ENCODE results near the gene STK11.
"Not testable (repeated sequence)": the region's sequence is repeated elsewhere in the genome, so short reads cannot be mapped to it uniquely, and the experiment has no call there.

STK11 gene

DNA sequence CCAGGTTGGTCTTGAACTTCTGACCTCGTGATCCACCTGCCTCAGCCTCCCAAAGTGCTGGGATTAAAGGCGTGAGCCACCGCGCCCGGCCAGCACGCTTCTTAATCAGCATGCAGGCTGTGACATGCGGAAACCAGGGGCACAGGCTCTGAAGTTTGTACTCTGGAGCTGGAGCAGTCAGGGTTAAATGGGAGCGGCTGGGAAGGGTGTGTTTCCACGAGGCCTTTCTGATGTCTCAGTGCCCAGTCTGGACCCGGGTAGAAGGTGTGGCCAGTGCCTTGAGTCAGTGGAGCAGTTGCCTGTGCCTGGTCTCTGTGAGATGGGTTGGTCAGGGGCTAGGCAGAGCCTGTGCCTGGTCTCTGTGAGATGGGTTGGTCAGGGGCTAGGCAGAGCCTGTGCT, 3.3 kb downstream of the STK11 start:
- DNase-seq (ENCODE audit: low read depth) = not testable (repeated sequence)

DNA sequence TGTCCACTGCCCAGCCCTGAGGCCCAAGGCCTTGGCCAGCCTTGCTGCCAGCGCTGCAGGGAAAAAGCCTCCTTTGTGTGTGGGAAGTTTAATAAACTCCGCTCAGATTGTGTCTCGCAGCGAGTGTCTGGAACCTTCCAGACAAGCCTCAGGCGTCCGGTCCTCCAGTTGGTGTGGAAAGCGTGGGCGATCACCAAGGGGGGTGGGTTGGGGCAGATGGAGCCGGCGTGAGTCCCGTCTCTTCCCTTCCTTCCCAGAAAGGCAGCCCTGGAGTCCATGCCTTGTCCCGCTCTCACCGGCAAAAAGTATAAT, 4.6 kb downstream of the STK11 start:
- DNase-seq (ENCODE audit: low read depth) = no peak

DNA sequence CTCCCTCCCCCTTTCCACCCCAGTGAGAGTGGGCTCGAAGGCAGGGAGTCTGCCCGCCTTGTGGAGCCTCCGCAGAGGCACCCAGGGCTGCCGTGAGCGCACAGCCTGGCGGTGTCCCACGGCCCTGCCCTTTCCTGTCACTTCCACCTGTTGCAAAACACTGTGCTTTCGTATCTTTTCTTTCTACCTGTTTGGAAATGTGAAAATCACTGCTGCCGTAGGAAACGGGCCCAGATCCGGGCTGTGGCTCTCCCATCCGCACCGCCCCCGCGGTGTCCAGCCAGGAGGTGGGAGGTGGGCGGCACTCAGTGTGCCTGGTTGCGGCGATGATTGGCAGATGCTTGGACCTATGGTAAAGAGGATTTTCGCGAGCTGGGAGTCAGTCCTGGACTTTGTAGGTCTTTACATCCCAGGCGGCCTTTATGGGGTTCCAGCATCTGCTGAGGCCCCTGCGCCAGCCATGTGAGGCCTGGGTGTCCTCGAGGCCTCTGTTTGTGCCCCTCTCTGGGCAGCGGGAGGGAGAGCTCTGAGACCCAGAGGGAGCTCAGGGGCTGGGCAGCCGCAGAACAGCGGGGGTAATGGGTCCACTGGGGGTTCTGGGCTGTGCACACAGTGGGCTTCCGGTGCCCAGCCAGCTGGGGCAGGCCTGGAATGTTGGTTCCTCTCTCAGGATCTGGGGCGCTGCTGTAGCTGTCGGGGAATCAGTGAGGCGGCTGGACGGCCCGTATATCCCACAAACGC, 6.1 kb downstream of the STK11 start:
- no peak for DNase-seq (ENCODE audit: low read depth)

DNA sequence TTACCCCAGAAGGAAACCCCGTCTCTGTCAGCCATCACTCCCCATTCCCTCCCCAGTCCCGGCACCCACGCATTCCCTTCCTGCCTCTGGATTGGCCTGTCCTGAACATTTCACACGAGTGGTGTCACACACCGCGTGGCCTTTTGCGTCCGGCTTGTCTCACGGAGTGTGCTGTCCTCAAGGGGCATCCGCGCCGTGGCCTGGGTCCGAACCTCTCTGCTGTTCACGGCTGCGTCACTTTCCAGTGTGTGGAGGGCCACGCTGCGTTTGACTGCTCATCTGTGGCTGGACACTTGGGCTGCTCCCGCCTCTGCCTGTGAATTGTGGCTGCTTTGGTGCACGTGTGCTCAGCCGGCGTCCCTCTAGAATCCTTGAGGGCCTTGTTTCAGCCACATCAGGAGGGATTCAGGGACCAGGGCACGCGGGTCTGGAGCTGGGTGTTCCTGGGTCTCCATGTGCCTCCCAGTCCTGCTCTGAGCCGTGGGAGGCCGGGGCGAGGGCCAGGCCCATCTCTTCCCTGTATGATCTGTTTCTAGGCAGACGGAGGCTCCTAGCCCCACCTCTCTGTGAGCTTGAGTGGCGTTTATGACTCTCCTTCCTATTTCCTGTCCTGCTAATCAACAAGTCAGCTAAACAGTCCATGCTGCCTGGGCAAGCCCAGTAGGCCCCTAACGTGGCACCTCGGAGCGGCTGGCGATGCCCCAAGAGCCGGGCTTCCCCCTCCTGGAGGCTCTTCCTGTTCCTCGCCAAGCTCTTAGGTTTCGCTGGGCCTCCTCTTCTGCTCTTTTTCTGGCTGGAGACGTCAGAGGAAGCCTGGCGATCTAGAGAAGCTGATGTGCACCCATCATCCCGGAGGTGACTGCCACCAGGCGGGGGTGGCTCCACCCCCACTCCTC, 8.1 kb downstream of the STK11 start:
- DNase-seq (ENCODE audit: low read depth) = peak; percentile 96

DNA sequence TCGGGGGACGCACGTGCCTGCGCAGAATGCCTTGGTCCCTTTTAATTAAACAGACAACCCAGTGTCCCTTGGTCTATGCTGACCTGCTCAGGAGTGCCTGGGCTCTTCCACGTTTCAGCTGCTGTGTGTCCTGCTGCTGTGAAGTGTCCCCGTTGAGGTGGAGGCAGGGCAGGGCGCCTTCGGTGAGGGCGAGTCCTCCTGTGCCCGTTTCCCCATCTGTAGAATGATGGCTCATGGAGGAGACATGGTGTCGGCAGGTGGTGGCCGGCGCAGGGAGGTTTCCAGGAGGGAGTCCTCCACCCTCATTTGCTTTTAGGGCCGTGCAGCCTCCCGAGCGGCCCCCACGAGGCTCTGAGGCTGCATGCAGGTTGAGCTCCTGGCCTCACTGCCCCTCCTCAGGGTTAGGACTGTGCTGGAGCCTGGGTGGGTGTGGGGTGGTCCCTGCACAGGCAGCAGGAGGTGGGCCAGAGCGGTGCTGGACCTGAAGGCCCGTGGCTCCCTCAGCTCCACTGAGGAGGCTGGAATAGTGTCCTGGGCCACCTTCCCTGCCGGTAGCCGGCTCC, 8.8 kb downstream of the STK11 start:
- no peak for DNase-seq (ENCODE audit: low read depth)

DNA sequence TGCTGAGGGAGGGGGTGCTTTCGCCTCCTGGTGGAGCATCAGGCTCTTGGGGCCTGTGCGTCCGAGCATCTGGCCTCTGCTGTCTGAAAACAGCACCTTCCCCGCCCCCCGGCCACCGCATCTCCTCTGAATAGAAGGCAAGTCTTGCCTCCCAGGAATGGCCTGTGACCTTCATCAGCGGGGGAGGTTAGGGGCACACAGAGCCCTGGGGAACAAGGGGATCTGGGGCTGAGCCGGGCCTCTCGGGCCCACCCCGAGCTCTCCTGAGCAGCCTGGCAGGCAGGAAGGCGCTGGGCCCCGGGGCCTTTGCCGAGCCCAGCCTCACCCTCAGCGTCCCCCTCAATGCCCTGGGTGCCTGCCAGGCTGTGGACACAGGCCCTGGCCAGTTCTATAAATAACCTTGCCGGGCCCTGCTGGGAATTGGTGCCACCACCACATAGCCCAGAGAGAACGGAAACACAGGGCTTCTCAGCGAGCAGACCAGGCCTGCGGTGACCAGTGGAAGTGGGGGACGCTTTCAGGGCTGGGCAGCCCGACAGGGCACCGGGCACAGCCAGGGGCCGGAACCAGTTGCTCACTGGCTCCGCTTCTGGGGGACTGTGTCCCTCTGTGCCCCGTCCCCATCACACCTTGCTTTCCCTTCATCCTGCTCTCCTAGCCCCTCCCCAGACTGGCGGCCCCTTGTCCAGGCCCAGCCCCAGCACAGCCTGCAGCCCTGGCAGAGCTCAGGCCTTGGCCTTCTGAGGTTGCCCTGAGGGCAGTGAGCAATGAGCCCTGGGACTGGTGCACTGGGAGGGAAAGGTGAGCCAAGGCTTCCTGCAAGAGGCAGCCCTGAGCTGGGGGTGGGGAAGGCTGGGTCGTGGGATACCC, 9.5 kb downstream of the STK11 start:
- peak; percentile 66 for DNase-seq (ENCODE audit: low read depth)

DNA sequence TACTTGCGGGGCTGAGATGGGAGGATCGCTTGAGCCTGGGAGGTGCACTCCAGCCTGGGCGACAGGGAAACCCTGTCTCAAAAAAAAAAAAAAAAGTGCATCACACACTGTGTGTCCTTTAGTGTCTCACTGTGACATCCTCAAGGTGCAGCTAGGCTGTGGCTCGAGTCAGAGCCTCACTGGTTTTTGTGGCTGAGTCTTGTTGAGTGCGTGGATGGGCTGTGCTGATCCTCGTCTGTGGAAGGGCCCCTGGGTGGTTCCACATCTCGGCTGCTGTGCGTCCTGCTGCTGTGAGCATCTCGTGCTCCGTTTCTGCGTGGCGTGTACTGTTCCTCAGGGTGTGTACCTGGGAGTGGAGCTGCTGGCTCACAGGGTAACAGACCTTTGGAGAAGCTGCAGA, 11.2 kb downstream of the STK11 start:
- no peak for DNase-seq (ENCODE audit: low read depth)

DNA sequence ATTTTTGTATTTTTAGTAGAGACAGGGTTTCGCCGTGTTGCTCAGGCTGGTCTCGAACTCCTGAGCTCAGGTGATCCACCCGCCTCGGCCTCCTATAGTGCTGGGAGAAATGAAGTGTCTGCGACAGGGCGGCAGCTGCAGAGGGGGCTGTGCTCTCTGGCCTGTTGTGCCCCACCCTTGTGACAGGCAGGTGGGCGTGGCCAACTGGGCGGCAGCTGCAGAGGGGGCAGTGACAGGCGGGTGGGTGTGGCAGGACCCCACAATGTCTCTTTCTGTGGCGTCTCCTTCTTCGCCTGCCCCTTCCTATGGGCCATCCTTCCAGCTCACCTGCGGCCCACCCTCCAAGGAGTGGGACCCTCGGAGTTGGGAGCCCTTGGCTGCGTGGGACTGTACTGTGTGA, 11.8 kb downstream of the STK11 start:
- DNase-seq (ENCODE audit: low read depth) = no peak

DNA sequence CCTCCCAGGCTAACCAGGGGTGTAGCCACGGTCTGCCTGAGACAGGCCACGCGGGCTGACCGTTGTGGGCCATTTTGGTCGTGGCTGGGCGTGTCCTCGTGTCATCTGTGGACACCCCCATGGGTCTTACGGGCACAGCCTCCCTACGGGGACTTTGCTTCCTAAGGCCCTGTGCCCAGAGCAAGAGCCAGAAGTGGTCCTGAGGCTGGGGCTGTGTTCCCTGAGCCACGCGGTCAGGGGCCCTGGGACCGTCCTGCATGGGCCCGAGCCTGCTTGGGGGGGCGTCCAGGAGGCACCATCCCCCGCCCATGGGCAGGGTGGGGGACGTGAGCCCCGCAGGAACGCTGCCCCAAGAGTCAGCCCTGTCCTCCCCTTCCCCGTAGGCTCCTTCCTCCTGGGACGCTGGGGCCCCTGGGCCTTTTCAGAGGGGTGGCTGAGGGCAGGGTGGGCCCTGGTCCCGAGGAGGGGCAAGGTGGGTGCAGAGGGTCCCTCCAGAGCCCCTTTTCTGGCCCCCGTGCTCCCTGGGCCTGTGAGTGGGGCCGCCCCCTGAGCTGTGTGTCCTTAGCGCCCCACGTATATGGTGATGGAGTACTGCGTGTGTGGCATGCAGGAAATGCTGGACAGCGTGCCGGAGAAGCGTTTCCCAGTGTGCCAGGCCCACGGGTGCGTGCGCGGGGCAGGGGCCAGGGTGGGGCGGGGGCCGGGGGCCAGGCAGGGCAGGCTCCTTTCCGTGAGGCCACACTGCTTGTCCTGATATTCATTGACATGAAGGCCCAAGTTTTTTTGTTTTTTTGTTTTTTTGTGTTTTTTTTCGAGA, 13.4 kb downstream of the STK11 start:
- DNase-seq (ENCODE audit: low read depth) = no peak

DNA sequence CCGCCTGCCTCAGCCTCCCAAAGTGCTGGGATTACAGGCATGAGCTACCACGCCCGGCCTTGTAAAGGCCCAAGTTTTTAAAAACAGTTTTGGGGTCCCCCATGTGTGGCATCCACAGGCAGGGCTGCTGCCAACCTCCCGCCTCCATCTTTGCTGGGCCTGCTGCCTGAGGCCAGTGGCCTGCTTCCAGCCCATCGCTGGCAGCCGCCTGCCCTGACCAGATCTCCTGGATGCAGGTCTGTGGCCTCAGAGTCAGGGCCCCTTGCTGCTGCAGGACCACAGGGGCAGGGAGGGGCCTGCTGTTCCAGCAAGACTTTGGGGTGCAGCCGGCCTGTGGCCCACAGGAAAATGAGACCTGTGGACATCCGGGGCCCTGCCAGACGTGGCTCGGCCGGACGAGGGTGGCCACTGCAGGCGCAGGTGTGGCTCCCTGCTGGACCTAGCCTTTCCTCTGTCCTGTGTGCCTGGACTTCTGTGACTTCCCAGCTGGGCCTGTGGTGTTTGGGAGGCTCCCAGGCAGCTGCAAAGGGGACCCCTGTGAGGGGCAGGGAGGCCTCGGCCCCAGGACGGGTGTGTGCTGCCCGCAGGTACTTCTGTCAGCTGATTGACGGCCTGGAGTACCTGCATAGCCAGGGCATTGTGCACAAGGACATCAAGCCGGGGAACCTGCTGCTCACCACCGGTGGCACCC, 14.4 kb downstream of the STK11 start:
- DNase-seq (ENCODE audit: low read depth) = no peak

DNA sequence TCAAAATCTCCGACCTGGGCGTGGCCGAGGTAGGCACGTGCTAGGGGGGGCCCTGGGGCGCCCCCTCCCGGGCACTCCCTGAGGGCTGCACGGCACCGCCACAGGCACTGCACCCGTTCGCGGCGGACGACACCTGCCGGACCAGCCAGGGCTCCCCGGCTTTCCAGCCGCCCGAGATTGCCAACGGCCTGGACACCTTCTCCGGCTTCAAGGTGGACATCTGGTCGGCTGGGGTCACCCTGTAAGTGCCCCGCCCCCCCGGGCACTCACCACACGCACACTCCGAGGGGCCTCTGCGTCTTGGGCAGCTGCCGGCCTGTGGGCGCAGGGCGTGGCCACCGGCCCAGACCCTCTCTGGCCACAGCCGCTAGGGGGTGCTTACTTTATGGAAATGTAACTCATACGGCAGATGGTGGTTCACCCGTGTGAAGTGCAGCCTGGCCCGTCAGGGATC, 14.9 kb downstream of the STK11 start:
- no peak for DNase-seq (ENCODE audit: low read depth)

DNA sequence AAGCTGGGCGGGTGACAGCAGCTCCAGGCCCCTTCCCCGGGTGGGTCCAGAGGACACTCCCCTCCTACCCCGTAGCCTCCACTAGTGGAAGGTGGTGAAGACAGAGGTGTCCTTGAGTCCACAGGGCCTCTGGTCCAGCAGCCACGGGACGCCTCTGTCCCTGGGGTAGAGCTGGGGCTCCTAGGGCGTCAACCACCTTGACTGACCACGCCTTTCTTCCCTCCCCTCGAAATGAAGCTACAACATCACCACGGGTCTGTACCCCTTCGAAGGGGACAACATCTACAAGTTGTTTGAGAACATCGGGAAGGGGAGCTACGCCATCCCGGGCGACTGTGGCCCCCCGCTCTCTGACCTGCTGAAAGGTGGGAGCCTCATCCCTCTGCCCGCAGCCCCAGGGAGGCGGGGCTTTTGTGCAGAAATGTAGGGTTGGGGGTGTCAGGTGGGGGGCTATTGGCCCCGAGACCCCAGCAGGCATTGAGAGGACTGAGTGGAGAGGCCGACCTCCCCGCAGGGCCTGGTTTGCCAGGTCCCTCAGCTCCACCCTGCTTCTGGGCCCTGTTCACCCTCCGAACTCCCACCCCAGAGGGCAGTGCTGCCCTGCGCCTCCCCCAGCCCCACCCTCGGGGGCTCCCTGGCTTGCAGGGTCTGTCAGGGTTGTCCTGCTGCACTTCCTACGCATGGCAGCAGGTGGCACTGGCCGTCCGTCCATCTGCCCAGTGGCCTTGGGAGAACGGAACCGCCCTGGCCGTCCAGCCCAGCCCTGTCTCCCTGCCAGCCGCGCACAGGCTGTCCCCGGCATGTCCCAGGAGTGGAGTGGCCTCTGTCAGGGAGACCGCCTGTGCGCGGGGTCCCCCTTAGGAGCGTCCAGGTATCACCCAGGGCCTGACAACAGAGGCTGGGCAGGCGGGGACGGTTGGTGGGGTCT, 15.7 kb downstream of the STK11 start:
- peak; percentile 60 for DNase-seq (ENCODE audit: low read depth)

DNA sequence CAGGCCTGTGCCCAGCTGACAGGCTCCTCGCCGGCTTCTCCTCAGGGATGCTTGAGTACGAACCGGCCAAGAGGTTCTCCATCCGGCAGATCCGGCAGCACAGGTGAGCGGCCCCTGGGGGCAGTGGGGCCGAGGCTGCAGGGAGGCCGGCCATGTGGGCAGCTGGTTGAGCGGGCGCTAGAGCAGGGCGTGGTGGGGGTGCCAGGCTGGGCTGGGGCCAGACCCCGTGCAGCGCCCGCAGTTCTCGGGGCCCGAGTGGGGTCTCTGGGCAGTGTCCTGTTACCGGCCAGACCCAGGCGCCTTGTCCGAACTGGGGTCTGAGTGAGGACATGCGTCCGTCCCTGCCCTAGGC, 16.3 kb downstream of the STK11 start:
- no peak for DNase-seq (ENCODE audit: low read depth)

DNA sequence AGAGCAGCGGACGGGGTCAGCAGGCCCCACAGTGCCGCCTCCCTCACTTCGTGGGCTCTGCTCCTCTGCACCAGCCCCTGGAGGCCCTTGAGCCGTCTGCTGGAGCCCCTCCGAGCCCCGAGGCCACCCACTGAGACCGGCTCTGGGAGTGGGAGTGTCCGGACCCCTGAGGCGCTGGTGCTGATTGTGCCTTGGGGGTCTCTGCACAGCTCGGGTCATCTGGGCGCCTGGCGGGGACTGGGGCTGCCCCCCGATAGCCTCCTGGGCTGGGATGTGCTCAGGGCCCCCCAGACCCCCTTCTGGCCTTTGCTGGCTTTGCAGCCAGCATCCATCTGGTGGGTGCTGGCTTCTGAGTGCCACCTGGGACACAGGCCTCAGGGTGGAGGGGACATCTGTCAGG, 16.8 kb downstream of the STK11 start:
- no peak for DNase-seq (ENCODE audit: low read depth)

DNA sequence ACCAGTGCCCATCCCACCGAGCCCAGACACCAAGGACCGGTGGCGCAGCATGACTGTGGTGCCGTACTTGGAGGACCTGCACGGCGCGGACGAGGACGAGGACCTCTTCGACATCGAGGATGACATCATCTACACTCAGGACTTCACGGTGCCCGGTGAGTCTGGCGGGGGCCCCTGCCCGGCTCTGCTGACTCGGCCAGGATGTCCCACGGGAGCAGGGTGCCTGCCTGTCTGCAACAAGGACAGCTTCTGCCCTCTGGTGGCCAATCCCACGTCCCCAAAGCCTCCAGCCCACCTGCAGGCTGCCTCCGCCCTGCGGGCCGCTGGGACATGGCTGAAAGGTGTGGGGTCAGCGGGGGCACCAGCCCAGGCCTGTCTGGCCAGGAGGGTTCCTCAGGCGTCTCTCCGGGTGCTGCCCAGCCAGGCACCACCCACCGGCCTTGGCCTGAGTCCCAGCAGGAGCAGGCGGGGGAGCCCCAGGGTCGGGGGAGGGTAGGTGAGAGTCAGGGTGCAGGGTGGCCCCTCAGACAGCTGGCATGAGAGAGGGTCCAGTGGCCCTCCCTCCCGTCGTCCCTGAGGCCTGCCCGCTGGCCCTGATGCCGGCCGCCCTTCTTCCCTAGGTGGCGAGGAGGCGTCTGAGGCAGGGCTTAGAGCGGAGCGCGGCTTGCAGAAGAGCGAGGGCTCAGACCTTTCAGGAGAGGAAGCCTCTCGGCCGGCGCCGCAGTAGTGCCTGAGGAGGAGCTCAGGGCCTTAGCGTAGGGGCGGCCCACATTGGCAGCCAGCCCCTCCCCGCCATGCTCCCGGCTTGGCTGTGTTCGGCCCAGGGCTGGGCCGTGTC, 17.7 kb downstream of the STK11 start:
- peak; percentile 37 for DNase-seq (ENCODE audit: low read depth)

DNA sequence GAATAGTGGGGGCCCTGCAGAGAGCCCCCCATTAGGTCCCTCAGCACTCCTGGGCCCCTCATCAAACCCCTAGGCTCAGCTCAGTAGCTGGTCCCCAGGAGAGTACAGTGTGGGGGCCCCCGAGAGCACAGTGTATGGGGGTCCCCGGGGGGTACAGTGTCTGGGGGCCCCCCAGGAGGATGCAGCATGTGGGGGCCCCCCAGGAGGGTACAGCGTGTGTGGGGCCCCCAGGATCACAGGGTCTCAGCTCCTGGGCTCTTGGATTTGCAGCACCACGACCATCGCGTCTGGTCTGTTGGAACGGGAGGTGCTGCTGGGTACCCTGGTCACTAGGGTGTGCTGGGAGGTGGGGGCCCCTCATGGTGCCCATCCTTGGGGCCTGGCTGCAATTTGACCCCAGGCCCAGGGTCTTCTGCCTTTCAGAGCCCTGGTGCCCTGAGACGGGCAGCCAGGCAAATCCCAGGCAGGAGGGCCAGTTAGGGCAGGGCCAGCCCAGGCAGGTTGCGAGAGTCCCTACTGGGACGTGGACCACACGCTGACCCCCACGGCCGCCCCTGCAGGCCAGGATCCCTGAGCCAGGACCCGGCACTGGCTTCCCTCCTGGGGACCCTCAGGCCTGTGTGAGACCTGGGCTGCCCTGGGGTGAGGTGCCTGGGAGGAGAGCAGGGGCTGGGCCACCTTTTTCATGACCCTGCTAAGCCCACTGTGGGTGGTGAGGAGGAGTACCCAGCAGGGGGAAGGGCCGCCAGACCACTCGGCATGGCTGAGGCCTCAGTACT, 18.7 kb downstream of the STK11 start:
- no peak for DNase-seq (ENCODE audit: low read depth)

DNA sequence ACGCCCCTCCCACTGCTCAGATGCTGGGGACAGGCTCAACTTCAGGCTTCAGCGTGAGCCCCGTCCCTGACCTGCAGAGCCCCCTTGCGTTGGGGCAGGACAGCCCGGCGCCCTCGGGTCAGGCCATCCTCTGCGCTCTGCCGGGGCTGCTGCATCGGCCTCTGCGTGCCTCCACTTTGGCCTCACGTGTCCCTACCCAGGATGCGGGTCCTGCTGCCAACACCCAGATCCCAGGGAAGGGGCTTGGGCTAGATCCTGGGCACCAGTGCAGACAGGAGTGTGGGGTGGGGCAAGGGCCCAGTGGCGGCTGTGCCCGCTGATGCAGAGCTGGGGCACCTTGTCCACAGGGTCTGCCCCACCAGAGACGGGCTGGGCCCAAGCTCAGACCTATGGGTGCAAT, 19.3 kb downstream of the STK11 start:
- no peak for DNase-seq (ENCODE audit: low read depth)

Data from fibroblast of gingiva (primary cell).